GM19238 (cell line): ENCODE data around the gene RBM15B.
"Not testable (repeated sequence)": the region's sequence is repeated elsewhere in the genome, so short reads cannot be mapped to it uniquely, and the experiment has no call there.

ENCODE experiments used
- DNase-seq: peaks from one replicate; pipeline ENCODE4 v3.0.0; 2011; ENCODE audit warnings: low spot score; ENCODE audit not compliant: insufficient read length

The RBM15B gene

DNA sequence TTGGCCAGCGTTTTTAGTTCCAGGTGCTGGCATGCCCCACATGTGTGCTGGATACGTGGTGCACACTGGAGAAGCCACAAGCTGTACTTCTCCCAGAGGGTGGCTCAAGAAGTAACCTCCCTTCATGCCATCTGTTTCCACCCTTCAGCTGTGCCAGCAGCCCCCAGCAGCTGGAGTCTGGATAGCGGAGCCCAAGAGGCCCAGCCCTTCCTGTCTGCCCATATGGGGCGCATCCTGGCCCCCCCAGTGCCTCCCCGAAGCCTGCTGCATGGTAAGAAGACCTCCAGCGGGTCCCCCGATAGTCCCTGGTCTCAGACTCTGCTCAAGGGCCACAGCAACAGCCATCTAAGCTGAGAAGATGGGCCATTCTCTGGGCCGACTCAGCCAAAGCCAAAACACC is 11.8 kb upstream of the RBM15B start:
- DNase-seq: no peak

DNA sequence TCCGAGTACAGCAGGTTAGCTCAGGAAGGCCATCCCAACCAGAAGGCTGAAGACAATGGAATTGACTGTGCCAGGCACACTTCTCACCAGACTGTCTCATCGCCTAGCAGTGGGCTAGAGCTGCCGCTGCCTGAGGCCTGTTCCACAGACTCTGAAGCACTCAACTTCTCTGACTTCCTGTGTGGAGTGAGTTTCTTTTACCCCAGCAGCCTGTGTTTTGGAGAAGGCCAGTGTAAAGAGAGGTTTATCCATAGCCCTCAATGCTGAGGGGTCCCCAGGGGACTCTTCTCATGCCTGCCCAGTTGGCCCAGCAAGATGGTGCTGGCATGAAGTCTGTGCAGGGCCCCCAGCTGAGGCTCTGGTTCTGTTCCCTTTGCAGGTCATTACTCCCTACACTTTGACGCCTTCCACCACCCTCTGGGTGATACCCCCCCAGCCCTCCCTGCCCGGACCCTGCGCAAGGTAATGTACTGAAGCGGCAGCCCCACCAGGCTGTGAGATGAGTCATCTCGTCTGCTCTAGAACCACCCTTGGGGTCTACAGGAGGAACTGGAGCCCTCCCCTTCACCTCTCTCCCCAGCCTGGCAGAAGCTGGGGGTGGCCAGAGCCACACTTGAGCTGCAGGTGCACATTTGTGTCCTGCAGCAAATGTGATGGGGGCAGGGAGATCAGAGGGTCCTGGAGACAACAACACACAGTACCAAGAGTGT is 11.2 kb upstream of the RBM15B start:
- DNase-seq: no peak

DNA sequence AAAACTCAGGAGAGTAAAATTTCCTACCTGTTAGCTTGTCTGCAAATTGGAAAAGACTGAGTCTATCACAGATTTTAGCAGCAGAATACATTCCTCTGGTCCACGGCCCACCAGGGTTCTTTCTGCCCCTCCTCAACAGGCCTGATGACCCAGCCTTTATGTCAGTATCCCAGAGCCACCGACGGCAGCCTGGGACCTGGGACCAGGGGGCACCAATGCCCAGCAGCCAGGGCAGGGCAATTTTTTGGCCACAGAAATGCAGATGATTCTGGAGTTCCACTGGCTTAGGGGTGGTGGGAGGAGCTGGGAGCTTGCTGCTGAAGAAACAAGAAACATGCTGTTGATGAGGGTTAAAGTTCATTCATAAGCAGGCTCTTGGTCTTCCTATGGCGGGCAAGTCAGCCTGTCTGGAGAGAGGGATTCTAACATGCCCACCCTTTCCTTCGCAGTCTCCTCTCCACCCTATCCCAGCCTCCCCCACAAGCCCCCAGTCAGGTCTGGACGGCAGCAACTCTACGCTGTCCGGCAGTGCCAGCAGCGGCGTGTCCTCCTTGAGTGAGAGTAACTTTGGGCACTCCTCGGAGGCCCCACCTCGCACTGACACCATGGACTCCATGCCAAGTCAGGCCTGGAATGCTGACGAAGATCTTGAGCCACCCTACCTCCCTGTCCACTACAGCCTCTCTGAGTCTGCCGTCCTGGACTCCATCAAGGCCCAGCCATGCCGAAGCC is 10.3 kb upstream of the RBM15B start:
- DNase-seq: no peak

DNA sequence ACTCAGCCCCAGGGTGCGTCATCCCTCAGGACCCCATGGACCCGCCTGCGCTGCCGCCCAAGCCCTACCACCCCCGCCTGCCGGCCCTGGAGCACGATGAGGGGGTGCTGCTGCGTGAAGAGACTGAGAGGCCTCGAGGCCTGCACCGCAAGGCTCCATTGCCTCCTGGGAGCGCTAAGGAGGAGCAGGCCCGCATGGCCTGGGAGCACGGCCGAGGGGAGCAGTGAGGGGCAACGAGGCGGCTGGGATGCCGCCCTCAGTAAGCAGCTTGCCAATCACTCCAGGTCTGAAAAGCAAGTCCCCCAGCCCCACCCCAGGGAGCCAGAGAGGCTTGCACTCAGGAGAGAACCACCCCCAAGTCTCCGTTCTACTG is 9.8 kb upstream of the RBM15B start:
- no peak for DNase-seq

- DNase-seq: no peak
These were observed 8.9 kb upstream of the RBM15B start for GRCh38 chr3:51382076-51382745.

DNA sequence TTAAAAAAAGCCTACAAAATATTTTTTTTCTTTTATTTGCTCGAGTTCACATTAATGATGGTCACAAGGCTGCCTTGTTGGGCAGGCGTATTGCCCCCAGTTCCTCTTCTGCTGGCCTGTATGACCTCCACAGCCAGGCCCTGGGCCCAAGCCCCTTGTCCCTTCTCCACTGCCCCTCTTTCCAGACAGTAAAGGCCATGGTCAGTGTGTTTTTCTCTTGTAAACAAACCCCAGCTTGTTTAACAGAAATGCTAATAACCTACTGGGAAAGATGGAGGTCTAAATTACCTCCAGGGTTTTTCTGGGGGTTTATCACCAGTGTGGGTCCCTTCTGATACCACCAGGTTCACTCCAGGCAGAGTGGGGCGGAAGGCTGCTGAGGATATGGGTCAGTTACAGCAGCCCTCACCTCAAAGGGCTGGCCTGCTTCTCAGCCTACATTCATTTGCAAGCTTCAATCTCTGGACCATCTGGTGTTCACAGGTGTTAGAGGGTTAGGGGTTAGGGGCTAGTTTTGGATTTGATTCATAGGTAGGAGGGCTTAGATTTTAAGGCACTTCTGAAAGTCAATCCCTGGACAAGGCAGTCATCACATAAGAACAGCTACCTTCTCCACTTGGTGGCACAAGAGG is 8.0 kb upstream of the RBM15B start:
- DNase-seq: no peak

GRCh38 chr3:51384055-51384725 is 6.9 kb upstream of the RBM15B start:
- DNase-seq: peak; percentile 53

- peak; percentile 100 for DNase-seq
These were observed 6.2 kb upstream of the RBM15B start, which contains the start of gene MANF for GRCh38 chr3:51384726-51385473. TSS of gene MANF (plus strand) at chr3:51385291. CDS start at chr3:51385343, 52 bp downstream.

- DNase-seq: no peak
These were observed 5.4 kb upstream of the RBM15B start for GRCh38 chr3:51385621-51386091.

- no peak for DNase-seq
These were observed 4.8 kb upstream of the RBM15B start for GRCh38 chr3:51386159-51386851.

DNA sequence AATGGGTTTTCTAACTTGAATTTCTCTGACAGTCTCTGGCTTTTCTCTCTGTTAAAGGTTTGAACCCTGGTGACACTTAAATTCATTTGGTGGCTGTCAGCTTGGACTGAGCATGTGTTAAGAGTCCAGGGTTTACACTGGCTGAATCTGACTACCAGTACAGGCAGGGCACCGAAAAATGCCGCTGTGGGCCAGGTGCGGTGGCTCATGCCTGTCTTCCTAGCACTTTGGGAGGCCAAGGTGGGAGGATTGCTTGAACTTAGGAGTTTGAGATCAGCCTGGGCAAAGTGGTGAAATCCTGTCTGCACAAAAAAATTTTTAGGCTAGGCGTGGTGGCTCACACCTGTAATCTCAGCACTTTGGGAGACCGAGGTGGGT is 4.2 kb upstream of the RBM15B start:
- DNase-seq: no peak

DNA sequence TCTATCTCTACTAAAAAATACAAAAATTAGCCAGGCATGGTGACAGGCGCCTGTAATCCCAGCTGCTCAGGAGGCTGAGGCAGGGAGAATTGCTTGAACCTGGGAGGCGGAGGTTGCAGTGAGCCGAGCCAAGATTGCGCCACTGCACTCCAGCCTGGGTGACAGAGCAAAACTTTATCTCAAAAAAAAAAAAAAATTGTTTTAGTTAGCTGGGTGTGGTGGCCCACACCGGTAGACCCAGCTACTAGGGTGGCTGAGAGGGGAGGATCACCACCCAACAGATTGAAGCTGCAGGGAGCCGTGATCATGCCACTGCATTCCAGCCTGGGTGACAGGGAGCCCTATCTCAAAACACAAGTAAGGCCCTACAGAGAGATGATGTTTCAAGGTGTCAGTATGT is 3.8 kb upstream of the RBM15B start:
- not testable (repeated sequence) for DNase-seq

GRCh38 chr3:51388286-51389029 is 2.6 kb upstream of the RBM15B start:
- no peak for DNase-seq

- peak; percentile 39 for DNase-seq
These were observed 1.5 kb upstream of the RBM15B start for GRCh38 chr3:51389423-51390183.

DNA sequence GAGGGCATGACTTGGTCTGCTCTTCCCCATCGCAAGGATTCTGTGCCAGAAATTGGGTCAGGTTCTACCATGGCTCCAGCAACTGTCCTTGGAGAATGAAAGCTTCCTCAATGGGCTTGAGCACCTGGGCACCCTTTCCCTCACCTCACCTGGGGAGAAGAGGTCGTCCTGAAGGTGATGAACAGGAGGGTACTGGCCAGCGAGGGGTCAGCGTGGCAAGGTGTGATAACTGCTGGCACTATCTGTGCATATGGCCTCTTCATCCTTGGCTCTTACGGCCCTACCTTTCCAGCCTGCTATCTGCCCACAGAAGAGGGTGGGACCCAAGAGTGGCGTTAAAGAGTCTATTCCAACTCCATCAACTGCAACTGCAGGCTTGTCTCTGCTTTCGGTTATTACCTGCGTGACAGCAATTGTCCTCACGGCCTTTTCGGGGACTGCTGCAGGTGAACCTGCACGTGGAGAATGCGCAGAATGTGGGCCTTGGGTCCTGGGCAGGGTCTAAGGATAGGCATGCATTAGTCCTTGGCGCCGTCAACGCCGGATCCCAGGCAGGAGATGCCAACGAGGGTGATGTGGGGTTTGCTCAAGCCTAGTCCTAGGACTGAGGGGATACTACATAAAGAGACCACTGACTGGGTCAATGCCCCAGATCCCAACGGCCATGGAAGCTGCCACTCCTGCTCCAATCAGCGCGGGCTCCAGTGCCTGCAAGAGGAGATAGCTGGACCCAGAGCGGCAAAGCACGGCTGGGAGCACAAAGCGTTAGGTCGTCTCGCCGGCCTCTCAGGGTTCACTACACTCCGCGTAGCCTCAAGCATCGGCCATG is 625 bp upstream of the RBM15B start:
- no peak for DNase-seq

GRCh38 chr3:51391566-51392354 is 675 bp downstream of the RBM15B start:
- peak; percentile 39 for DNase-seq
